Epithelial cell of proximal tubule (primary cell): ENCODE data around the gene FAM136A. TPM values are rescaled to one million over a fixed set of nuclear protein-coding genes. Genes with fewer than 3 reads are reported as not detected.

Experiments used
- DNase-seq: peaks from one replicate; pipeline ENCODE4 v3.0.0-alpha.2; 2011; ENCODE audit warnings: low read depth
- H3K4me3 ChIP-seq: 2 replicates; pipeline ENCODE4 v1.5.1; 2011; ENCODE audit warnings: low read depth, mild to moderate bottlenecking, low read length
- CTCF ChIP-seq: conservative IDR thresholded peaks from 2 replicates; pipeline ENCODE4 v1.5.1; 2012; ENCODE audit warnings: low read depth, mild to moderate bottlenecking, low read length
- total RNA-seq: library from RNA; depleted of rRNA; stranded (reverse); fragments of >200 nt; gene quantifications from 2 replicates; pipeline ENCODE4 v1.2.3, GENCODE V29; 2015

The FAM136A gene
- total RNA-seq = 55.7 and 90.1 TPM in 2 replicates

DNA sequence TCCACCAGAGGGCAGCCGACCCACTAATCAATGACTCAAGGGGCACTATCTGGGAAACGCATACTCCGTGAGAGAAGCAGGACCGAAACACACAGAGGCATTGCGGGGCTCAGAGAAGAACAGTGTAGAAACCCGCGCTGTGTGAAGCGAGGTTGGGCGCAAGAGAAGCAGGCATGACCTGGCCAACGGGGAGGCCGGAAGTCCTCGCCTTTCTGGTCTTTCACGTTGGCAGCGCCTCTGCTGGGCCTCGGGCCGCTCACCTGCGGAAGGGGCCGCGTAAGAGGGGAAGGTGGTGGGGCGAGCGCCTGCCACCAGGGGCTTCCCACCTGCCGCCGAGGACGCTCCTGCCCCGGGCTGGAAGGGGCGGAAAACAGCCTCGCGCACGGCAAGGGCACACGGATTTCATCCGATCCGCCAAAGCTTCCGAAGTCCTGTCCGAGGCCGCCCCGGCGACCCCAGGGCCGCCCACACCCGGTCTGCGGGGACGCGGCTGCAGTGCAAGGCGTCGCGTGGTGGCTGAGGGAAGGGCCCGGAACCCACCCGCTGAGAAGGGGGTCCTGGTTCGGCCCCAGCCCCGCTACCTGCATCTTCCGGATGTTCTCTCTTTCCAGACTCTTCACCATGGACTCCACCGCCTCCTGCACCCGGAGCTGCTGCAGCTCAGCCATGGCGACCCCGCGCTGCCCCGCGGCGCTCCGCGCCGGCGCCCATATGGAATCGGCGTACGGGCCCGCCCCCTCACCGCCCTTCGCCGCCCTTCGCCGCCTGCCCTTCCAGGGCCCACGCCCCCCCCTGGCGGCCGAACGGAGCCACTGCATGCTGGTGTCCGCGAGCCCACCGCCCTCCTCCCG, at the start of gene FAM136A:
FAM136A (minus strand) TSS at position 724 of the 851 bp plus-strand sequence; CDS start at position 668, 56 bp downstream.
- peak; percentile 74 for TF ChIP-seq CTCF
- DNase-seq = no peak
- peak within 1 kb of the TSS; percentile 95 for H3K4me3 ChIP-seq

DNA sequence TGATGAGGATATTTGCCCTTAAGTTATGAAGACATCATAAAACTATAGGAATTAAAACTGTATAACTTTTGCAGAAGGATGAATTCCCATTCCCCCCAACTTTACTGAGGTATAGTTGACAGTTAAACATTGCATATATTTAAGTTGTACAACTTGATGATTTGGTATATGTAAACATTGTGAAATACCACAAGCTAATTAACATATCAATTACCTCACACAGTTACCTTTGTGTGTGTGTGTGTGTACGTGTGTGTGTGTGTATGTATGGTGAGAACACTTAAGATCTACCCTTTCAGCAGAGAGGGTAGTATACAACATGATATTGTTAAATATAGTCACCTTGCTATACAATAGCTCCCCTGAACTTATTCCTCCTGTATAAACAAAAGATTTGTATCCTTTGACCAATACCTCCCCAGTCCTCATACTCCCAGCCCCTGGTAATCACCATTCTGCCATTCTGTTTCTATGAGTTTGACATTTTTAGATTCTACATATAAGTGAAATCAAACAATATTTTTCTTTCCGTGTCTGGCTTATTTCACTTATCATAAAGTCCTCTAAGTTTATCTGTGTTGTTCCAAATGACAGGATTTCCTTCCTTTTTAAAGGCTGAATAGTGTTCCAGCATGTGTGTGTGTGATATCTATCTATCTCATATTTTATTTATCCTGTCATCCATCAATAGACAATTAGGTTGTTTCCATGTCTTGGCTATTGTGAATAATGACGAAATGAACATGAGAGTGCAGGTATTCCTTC, 48.2 kb upstream of the FAM136A start:
- DNase-seq = no peak
- H3K4me3 ChIP-seq = no peak overlapping the region
- TF ChIP-seq CTCF = no peak

DNA sequence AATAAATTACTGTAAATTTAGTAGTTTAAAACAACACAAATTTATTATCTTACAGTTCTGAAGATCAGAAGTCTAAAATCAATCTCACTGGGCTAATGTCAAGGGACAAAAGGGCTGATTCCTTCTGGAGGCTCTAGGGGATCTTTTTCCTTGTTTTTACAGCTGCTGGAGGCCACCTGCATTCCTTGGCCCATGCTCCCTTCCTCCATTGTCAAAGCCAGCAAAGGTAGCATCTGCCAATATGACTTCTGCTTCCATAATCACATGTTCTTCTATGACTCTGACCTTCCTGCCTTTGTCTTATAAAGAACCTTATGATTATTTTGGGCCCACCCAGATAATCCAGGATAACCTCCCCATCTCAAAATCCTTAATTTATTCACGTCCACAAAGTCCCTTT, 46.0 kb upstream of the FAM136A start:
- no peak overlapping the region for H3K4me3 ChIP-seq
- TF ChIP-seq CTCF = no peak
- no peak for DNase-seq

DNA sequence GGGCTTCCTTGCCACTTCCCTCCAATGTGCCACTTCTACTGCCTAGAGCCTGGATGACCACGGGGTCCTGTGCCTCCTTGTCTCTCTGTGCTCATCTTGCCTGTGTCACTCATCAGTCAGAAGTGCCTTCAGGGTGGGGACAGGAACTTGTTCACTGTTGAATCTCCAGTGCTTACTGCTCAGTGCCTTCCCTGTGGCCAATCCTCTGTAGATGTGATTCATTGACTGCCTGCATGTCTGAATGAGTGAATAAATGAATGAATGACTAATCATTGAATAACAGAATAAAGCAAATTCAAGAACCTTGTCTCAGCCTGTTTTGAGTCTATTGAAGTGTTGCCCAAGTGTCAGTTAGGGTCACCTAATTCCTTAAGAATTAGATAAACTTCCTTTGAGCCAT, 42.3 kb upstream of the FAM136A start:
- TF ChIP-seq CTCF = no peak
- peak; percentile 39 for DNase-seq
- no peak overlapping the region for H3K4me3 ChIP-seq

- DNase-seq = no peak
- TF ChIP-seq CTCF = no peak
- H3K4me3 ChIP-seq = no peak overlapping the region
Observed at GRCh38 chr2:70341477-70341765, 39.6 kb upstream of the FAM136A start.

DNA sequence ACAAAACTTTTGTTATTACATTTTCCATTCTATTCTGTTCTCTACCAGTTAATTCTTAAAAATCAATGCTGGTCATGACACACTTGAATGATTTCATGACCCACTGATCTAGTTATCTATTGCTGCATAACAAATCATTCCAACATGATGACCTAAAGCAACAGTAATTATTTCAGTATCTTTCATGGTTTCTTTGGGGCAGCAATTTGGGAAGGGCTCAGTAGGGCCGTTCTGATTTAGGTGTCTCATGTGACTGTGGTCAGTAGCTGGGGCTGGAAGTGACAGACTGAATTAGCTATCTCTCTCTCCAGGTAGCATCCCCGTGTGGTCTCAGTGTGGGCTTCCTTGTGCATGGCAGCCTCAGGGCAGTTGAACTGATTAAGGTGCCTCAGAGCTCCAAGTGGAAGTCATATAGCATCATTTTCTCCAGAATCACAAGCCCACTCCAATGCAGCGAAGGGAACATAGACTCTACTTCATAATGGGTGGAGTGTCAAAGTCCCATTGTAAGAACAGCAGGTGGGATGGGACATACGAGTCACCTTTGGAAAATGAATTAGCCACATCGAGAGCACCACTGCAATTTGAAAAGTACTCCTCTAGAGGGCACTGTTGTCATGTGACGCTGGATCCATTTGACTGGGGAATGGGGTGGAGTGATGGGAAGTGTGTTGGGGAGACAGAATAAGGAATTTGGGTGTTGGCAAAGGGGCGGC, 39.1 kb upstream of the FAM136A start:
- H3K4me3 ChIP-seq = no peak overlapping the region
- peak; percentile 90 for TF ChIP-seq CTCF
- no peak for DNase-seq
